ENCODE data around the gene TC2N. TPM values are rescaled to one million over a fixed set of nuclear protein-coding genes. Genes with fewer than 3 reads are reported as not detected.

TC2N gene
- total and polyA plus RNA-seq, 2 experiments from 2014 or later: 22.0 to 77.2 TPM

DNA sequence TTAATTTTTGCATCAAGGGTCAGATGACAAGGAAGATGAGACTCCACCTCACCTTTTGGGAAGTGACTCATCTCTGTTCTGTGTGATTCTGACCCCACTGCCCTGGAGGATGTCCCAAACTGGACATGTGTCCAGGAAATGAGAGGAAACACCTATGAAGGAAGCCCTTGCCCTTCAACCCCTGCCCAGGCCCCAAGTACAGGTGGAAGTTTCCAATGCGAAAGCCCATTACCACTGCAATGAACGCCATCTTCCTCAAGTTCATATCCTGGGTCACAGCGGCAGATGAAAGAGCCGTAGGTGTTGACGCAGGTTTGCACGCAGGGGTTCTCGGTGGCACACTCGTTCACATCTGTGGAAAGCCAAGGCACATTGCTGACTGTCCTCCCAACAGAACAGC, 19.6 kb upstream of the TC2N start:
- Histone ChIP-seq H3K27ac (no peak overlapping the region), H2AFZ (no peak overlapping the region), H3K4me1 (ENCODE audit: insufficient read depth) (no peaks in the 10 kb centered on the region), H3K27me3 (no peaks in the 10 kb centered on the region), H3K4me2 (no peak overlapping the region), H4K20me1 (ENCODE audit: insufficient read depth, poor library complexity, severe bottlenecking) (no peaks in the 10 kb centered on the region), H3K9me2 (replicated peaks; ENCODE audit: insufficient read depth) (no peaks in the 10 kb centered on the region), H3K36me3 (replicated peaks; ENCODE audit: insufficient read depth, low read depth) (no peaks in the 10 kb centered on the region), H3K4me3 (no peak overlapping the region), H3K79me2 (no peaks in the 10 kb centered on the region), H3K9me3 (ENCODE audit: low read depth) (no peaks in the 10 kb centered on the region)
- TF ChIP-seq, protein P1, sequence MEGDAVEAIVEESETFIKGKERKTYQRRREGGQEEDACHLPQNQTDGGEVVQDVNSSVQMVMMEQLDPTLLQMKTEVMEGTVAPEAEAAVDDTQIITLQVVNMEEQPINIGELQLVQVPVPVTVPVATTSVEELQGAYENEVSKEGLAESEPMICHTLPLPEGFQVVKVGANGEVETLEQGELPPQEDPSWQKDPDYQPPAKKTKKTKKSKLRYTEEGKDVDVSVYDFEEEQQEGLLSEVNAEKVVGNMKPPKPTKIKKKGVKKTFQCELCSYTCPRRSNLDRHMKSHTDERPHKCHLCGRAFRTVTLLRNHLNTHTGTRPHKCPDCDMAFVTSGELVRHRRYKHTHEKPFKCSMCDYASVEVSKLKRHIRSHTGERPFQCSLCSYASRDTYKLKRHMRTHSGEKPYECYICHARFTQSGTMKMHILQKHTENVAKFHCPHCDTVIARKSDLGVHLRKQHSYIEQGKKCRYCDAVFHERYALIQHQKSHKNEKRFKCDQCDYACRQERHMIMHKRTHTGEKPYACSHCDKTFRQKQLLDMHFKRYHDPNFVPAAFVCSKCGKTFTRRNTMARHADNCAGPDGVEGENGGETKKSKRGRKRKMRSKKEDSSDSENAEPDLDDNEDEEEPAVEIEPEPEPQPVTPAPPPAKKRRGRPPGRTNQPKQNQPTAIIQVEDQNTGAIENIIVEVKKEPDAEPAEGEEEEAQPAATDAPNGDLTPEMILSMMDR (IDR thresholded peaks at IDR 0.05; ENCODE audit: poor library complexity): no peak
- no peak for TF ChIP-seq EZH2 (IDR thresholded peaks at IDR 0.05; ENCODE audit: borderline replicate concordance)
- no peak for TF ChIP-seq EZH2phosphoT487 (IDR thresholded peaks at IDR 0.05; ENCODE audit: low read depth, severe bottlenecking, unreplicated experiment)
- WGBS (ENCODE audit: low lambda C conversion rate, missing lambda C conversion rate): 94% methylated on average over 8 of the region's 8 CpGs
- no peak for DNase-seq (ENCODE audit: low spot score)

DNA sequence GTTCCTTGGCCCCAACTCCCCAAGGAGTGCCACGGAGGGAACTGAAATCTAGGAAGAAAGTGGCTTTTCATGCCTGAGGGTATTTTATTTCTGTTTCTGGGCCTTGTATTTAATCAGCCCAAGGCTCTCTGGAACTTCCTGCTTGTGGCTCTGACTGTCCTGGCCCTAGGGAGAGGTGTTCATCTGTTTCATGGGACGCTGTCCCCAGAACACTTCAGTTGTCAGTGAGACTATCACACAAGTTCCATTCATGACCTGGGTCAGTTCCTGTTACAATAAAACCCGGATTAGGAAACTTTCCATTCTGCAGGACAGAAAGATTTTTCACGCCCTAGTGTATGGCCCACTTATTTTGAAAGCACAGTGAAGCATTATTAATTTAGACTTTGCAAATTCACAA, 18.5 kb upstream of the TC2N start:
- no peak overlapping the region for H3K4me3 ChIP-seq
- H4K20me1 ChIP-seq (ENCODE audit: insufficient read depth, poor library complexity, severe bottlenecking): no peaks in the 10 kb centered on the region
- H3K4me1 ChIP-seq (ENCODE audit: insufficient read depth): no peaks in the 10 kb centered on the region
- H2AFZ ChIP-seq: no peak overlapping the region
- WGBS (ENCODE audit: low lambda C conversion rate, missing lambda C conversion rate): 82% methylated on average over 4 of the region's 4 CpGs
- no peak for DNase-seq (ENCODE audit: low spot score)
- TF ChIP-seq EZH2phosphoT487 (IDR thresholded peaks at IDR 0.05; ENCODE audit: low read depth, severe bottlenecking, unreplicated experiment): no peak
- no peak for TF ChIP-seq EZH2 (IDR thresholded peaks at IDR 0.05; ENCODE audit: borderline replicate concordance)
- TF ChIP-seq, protein P1 (IDR thresholded peaks at IDR 0.05; ENCODE audit: poor library complexity): no peak
- no peak overlapping the region for H3K4me2 ChIP-seq
- H3K36me3 ChIP-seq (replicated peaks; ENCODE audit: insufficient read depth, low read depth): no peaks in the 10 kb centered on the region
- no peaks in the 10 kb centered on the region for H3K27me3 ChIP-seq
- H3K9me2 ChIP-seq (replicated peaks; ENCODE audit: insufficient read depth): no peaks in the 10 kb centered on the region
- H3K9me3 ChIP-seq (ENCODE audit: low read depth): no peaks in the 10 kb centered on the region
- H3K79me2 ChIP-seq: no peaks in the 10 kb centered on the region
- no peak overlapping the region for H3K27ac ChIP-seq

DNA sequence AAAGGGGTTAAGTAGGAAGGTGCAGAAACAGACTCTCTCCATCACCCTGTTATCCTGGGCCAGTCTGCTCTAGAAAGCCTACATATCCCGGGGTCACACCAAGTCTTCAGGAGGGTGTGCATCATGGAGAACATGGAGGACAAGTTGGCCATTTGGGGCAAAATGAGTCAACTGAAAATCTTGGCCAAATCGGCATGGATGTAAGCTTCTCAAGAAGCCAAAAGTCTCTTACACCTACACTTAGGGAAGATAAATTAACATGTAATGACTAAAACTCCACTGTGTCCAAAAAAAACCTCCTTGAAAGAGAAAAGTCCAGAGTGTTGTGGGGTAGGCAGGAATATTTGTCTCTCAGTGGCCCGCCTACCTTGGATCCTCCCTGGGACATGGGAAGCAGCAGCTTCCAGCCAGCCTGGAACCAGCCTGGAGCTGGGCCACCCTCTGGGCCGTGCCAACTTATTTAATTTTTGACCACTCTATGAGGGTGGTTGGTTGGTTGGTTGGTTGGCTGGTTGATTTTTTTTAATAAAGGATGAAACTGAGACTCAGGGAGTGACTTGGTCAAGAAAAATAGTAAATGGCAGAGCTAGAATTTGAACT, 17.9 kb upstream of the TC2N start:
- H3K9me3 ChIP-seq (ENCODE audit: low read depth): no peaks in the 10 kb centered on the region
- H3K4me3 ChIP-seq: no peak overlapping the region
- no peaks in the 10 kb centered on the region for H3K9me2 ChIP-seq (replicated peaks; ENCODE audit: insufficient read depth)
- no peak for DNase-seq (ENCODE audit: low spot score)
- no peaks in the 10 kb centered on the region for H4K20me1 ChIP-seq (ENCODE audit: insufficient read depth, poor library complexity, severe bottlenecking)
- H3K4me2 ChIP-seq: no peak overlapping the region
- WGBS (ENCODE audit: low lambda C conversion rate, missing lambda C conversion rate): 99% methylated on average over 4 of the region's 4 CpGs
- H3K36me3 ChIP-seq (replicated peaks; ENCODE audit: insufficient read depth, low read depth): no peaks in the 10 kb centered on the region
- H3K79me2 ChIP-seq: no peaks in the 10 kb centered on the region
- TF ChIP-seq EZH2phosphoT487 (IDR thresholded peaks at IDR 0.05; ENCODE audit: low read depth, severe bottlenecking, unreplicated experiment) (no peak), EZH2 (IDR thresholded peaks at IDR 0.05; ENCODE audit: borderline replicate concordance) (no peak)
- TF ChIP-seq, protein P1 (IDR thresholded peaks at IDR 0.05; ENCODE audit: poor library complexity): no peak
- H2AFZ ChIP-seq: no peak overlapping the region
- no peak overlapping the region for H3K27ac ChIP-seq
- H3K4me1 ChIP-seq (ENCODE audit: insufficient read depth): no peaks in the 10 kb centered on the region
- H3K27me3 ChIP-seq: no peaks in the 10 kb centered on the region
